ENCODE measurements around the gene SNX13.
A peak's percentile ranks its signal among the peaks of the same experiment; 100 is the strongest.

The SNX13 gene

GRCh38 chr7:17946591-17946990 lies 6.3 kb upstream of the SNX13 start:
- DNase-seq: no peak

GRCh38 chr7:17944720-17945119 lies 4.4 kb upstream of the SNX13 start:
- no peak for DNase-seq

GRCh38 chr7:17943006-17943405 lies 2.7 kb upstream of the SNX13 start:
- no peak for DNase-seq

GRCh38 chr7:17942231-17942630 lies 1.9 kb upstream of the SNX13 start:
- DNase-seq: no peak

GRCh38 chr7:17940951-17941431 lies 697 bp upstream of the SNX13 start:
- peak in 1 of 2 experiments; percentile 10 for DNase-seq

- DNase-seq: peak in 1 of 2 experiments; percentile 16
Observed at GRCh38 chr7:17939606-17940301, 540 bp downstream of the SNX13 start.

GRCh38 chr7:17939211-17939605 lies 1.1 kb downstream of the SNX13 start:
- no peak for DNase-seq

- DNase-seq: no peak
Observed at GRCh38 chr7:17937506-17938120, 2.7 kb downstream of the SNX13 start.

GRCh38 chr7:17936321-17936720 lies 4.0 kb downstream of the SNX13 start:
- no peak for DNase-seq

- DNase-seq: no peak
Observed at GRCh38 chr7:17934612-17935240, 5.6 kb downstream of the SNX13 start.

GRCh38 chr7:17934094-17934493 lies 6.2 kb downstream of the SNX13 start:
- no peak for DNase-seq

- DNase-seq: no peak
Observed at GRCh38 chr7:17932770-17933169, 7.5 kb downstream of the SNX13 start.

- no peak for DNase-seq
Observed at GRCh38 chr7:17931069-17931468, 9.2 kb downstream of the SNX13 start.

- no peak for DNase-seq
Observed at GRCh38 chr7:17930546-17930945, 9.7 kb downstream of the SNX13 start.

GRCh38 chr7:17929647-17930395 lies 10.5 kb downstream of the SNX13 start:
- no peak for DNase-seq

- no peak for DNase-seq
Observed at GRCh38 chr7:17928055-17928454, 12.2 kb downstream of the SNX13 start.

- DNase-seq: no peak
Observed at GRCh38 chr7:17921857-17922416, 18.4 kb downstream of the SNX13 start.

- DNase-seq: no peak
Observed at GRCh38 chr7:17917842-17918241, 22.5 kb downstream of the SNX13 start.

- no peak for DNase-seq
Observed at GRCh38 chr7:17916786-17917185, 23.5 kb downstream of the SNX13 start.

- no peak for DNase-seq
Observed at GRCh38 chr7:17915796-17916195, 24.5 kb downstream of the SNX13 start.

- DNase-seq: no peak
Observed at GRCh38 chr7:17915168-17915567, 25.1 kb downstream of the SNX13 start.

GRCh38 chr7:17913250-17913649 lies 27.0 kb downstream of the SNX13 start:
- DNase-seq: no peak
